Urinary bladder (tissue), 4 donors: ENCODE measurements around the gene ZBED4. TPM values are rescaled to one million over a fixed set of nuclear protein-coding genes. Genes with fewer than 3 reads are reported as not detected.

Experiments used
- DNase-seq: peaks from one replicate; pipeline ENCODE4 v3.0.0-alpha.2; 2015; ENCODE audit errors: extremely low spot score
- H3K27ac ChIP-seq: one replicate; pipeline ENCODE4 v1.5.1; 2013; ENCODE audit warnings: low read depth, mild to moderate bottlenecking, moderate library complexity
- H3K36me3 ChIP-seq: one replicate; pipeline ENCODE4 v1.6.1; 2013; ENCODE audit warnings: mild to moderate bottlenecking, moderate library complexity; ENCODE audit not compliant: insufficient read depth
- H3K4me1 ChIP-seq: one replicate; pipeline ENCODE4 v1.6.1; 2013; ENCODE audit warnings: mild to moderate bottlenecking, moderate library complexity; ENCODE audit not compliant: insufficient read depth
- H3K4me3 ChIP-seq: one replicate; pipeline ENCODE4 v1.5.1; 2013; ENCODE audit warnings: low read depth, low read length
- WGBS: extraction: QIAGEN DNeasy Blood & Tissue Kit; methylation state at CpG from one replicate; pipeline ENCODE4 v1.1.7; 2013; 5-methylcytosine and 5-hydroxymethylcytosine counted together
- polyA plus RNA-seq: library from polyadenylated mRNA; stranded (reverse); fragments of 200-250 nt; gene quantifications from one replicate; pipeline ENCODE4 v1.2.3, GENCODE V29; 2013
- total RNA-seq: library from RNA; depleted of rRNA; stranded (reverse); fragments of >200 nt; gene quantifications from one replicate; pipeline ENCODE4 v1.2.3, GENCODE V29; 2014
- donor health status: healthy with polysubstance abuse.
- donor health status: healthy.

Gene ZBED4
- total and polyA plus RNA-seq, 2 donors: 4.6 to 7.8 TPM

DNA sequence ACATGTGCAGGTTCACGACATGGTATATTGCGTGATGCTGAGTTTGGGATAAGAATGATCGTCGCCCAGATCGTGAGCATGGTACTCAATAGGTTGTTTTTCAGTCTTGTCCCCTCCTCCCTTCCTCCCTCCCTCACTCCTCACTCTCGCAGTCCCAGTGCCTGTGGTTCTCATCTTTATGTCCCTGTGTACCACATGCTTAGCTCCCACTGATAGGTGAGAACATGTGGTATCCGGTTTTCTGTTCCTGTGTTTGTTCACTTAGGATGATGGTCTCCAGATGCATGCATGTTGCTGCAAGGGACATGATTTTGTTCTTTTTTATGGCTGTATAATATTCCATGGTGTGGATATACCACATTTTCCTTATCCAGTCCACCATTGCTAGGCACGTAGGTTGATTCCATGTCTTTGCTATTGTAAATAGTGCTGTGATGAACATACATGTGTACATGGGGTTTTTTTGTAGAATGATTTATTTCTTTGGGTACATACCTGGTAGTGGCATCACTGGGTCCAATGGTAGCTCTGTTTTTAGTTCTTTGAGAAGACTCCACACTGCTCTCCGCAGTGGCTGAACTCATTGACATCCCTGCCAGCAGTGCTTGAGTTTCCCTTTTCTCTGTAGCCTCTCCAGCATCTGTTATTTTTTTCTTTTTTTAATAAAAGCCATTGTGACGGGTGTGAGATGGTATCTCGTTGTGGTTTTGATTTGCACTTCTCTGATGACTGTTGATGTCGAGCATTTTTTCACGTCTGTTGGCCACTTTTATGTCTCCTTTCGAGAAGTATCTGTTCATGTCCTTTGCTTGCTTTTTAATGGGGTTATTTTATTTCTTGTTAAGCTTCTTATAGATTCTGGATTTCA is 16.4 kb downstream of the ZBED4 start:
- H3K27ac ChIP-seq: no peak overlapping the region
- 87% methylated on average over 14 of the region's 14 CpGs for WGBS
- H3K4me3 ChIP-seq: no peak overlapping the region
- H3K36me3 ChIP-seq: no peaks in the 10 kb centered on the region
- no peaks in the 10 kb centered on the region for H3K4me1 ChIP-seq
- no peak for DNase-seq

DNA sequence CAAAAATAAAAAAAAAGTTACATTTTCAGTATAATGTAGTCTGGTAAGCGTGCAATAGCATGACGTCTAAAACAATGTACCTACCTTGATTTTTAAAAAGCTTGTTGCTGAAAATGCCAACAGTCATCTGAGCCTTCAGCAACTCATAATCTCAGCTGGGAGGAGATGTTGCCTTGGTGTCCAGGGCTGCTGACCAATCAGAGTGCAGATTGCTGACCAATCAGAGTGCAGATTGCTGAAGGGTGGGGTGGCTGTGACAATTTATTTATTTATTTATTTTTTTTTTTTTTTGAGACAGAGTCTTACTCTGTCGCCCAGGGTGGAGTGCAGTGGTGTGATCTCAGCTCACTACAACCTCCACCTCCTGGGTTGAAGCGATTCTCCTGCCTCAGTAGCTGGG is 17.8 kb downstream of the ZBED4 start:
- Histone ChIP-seq H3K36me3 (no peaks in the 10 kb centered on the region), H3K27ac (no peak overlapping the region), H3K4me1 (no peaks in the 10 kb centered on the region), H3K4me3 (no peak overlapping the region)
- WGBS: 95% methylated on average over 4 of the region's 4 CpGs
- no peak for DNase-seq

DNA sequence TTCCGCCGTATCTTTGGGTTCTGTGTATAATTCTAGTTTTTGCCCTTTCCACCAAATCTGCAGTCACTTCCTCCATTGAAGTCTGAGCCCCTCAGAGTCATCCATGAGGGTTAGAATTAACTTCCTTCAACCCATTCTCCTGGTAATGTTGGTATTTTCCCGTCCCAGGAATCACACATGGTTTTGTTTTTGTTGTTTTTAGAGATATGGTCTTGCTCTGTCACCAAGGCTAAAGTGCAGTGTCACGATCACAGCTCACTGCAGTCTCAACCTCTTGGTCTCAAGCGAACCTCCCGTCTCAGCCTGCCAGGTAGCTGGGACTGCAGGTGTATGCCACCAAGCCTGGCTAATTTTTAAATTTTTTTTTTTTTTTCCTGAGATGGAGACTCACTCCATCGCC is 18.7 kb downstream of the ZBED4 start:
- no peak overlapping the region for H3K27ac ChIP-seq
- DNase-seq: no peak
- H3K4me1 ChIP-seq: no peaks in the 10 kb centered on the region
- H3K4me3 ChIP-seq: no peak overlapping the region
- no peaks in the 10 kb centered on the region for H3K36me3 ChIP-seq
- WGBS: 98% methylated on average over 7 of the region's 7 CpGs

DNA sequence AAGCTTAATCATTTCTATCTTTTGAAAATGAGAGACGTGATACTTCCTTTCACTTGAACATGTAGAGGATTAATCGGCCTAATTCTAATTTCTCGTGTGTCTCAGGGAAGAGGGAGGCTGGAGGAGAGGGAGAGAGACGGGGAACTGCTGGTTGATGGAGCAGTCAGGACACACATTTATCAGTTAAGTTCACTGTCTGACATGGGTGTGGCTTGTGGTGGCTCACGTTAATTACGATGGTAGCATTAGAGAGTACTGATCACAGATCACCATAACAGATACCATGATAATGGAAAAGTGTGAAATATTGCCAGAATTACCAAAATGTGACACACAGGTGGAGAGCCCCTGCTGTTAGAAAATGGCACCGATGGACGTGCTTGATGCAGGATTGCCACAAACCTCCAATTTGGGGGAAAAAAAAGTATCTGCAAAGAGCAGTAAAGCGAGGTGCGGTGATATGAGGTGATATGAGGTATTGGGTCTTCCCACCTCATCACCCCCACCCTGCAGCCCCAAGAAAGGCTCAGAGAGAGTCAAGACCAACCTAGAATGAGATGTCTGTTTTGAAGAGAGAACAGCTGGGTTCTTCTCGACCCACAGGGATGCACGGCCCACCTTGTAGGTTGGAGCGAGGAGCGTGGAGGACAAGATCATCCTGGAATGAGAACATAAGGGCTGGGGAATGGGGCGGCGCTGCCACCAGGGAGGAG is 19.7 kb downstream of the ZBED4 start:
- Histone ChIP-seq H3K27ac (no peak overlapping the region), H3K36me3 (no peaks in the 10 kb centered on the region), H3K4me3 (no peak overlapping the region), H3K4me1 (no peaks in the 10 kb centered on the region)
- 88% methylated on average over 16 of the region's 16 CpGs for WGBS
- no peak for DNase-seq

DNA sequence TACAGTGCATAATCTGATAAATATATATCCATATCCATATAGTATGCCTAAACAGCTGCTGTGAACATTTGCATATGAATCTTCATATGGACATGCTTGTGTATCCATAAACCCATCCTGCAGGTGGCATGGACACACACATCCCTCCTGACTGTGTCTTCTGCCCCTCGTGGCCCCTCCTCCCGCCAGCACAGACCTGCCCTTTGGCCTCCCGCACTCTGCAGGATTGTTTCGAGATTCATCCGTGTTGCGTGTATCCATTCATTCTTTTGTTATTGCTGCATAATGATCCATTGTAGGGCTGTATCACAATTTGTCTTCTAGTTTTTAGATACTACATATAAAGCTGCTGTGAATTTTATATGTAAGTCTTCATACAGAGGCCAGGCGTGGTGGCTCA is 24.0 kb downstream of the ZBED4 start:
- WGBS: 98% methylated on average over 7 of the region's 7 CpGs

DNA sequence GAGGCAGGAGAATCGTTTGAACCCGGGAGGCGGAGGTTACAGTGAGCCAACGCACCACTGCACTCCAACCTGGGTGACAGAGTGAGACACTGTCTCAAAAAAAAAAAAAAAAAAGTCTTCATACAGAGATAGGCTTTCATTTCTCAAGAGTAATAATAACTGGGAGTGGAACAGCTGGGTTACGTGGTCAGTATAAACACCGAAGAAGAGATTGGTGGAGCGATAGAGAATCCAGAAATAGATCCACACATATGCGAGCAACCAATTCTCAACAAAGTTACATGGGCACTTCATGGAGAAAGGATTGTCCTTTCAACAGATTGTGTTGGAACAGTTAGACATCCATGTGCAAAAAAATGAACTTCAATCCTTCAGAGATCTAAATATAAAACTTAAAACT is 24.6 kb downstream of the ZBED4 start:
- Histone ChIP-seq H3K27ac (no peak overlapping the region), H3K36me3 (no peaks in the 10 kb centered on the region), H3K4me1 (no peaks in the 10 kb centered on the region), H3K4me3 (no peak overlapping the region)
- DNase-seq: no peak
- 98% methylated on average over 8 of the region's 8 CpGs for WGBS

More for the DNA sequence above, 24.0 kb downstream of the ZBED4 start:
- H3K36me3 ChIP-seq: no peaks in the 10 kb centered on the region
- no peak overlapping the region for H3K4me3 ChIP-seq
- H3K27ac ChIP-seq: no peak overlapping the region
- no peaks in the 10 kb centered on the region for H3K4me1 ChIP-seq
- DNase-seq: no peak

DNA sequence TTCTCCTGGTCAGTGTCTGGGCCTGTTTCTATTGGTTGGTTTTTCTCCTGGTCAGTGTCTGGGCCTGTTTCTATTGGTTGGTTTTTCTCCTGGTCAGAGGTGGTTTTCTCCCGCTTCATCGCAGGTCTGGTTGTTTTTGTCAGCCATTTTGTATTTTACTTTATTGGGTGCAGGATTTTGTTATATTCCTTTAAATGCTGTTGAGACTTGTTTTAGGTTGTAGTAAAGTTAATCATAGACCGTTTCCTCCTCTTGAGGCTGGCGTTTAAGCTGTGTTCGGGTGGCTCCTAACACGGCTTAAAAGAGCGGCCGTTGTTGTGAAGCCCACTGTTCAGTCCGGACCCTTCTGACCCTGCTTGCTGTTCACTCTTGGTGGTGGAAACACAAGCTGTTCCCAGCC is 26.2 kb downstream of the ZBED4 start:
- 95% methylated on average over 9 of the region's 9 CpGs for WGBS

DNA sequence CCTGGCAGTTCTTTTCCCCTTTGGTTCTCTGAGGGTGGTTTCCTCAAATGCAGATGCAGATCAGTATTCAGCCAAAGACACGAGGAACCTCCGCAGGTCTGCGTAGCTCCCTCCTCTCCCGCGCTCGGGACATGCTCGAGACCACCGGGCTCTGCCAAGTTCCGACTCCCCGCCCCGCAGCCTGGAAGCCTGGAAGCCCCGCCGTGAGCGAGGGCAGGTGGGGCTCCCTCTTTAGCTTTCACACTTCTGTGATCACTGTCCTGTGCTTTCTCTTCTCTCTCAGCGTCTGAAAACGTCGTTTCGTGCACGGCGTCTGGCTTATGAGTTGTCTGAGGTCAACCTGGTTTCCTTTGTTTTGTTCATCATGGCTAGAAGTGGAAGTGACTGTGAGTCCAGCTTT is 26.6 kb downstream of the ZBED4 start:
- H3K36me3 ChIP-seq: no peaks in the 10 kb centered on the region
- H3K27ac ChIP-seq: no peak overlapping the region
- DNase-seq: no peak
- no peaks in the 10 kb centered on the region for H3K4me1 ChIP-seq
- 76% methylated on average over 20 of the region's 20 CpGs for WGBS
- no peak overlapping the region for H3K4me3 ChIP-seq

More for the DNA sequence above, 26.2 kb downstream of the ZBED4 start:
- Histone ChIP-seq H3K27ac (no peak overlapping the region), H3K4me3 (no peak overlapping the region), H3K4me1 (no peaks in the 10 kb centered on the region), H3K36me3 (no peaks in the 10 kb centered on the region)
- no peak for DNase-seq

DNA sequence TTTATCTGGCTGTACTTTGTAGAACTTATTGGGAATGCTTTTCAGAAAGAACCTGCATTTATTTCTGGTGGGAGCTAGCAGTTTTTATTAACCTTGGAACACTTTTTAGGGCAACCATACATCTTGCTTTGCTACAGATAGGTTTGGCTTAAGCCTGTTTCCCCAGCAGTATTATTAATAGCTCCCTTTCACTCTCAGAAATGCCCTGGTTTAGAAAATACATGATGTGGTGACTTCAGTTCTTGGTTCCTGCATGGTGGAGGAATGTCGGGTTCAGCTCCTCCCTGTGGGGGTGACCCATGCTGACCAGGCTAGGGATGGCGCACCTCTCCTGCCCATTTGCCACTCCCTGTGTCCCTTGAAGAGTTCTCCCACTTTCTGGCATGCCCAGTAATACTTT is 28.2 kb downstream of the ZBED4 start:
- Histone ChIP-seq H3K36me3 (no peaks in the 10 kb centered on the region), H3K4me3 (no peak overlapping the region), H3K27ac (no peak overlapping the region), H3K4me1 (no peaks in the 10 kb centered on the region)
- 98% methylated on average over 2 of the region's 2 CpGs for WGBS
- DNase-seq: no peak

DNA sequence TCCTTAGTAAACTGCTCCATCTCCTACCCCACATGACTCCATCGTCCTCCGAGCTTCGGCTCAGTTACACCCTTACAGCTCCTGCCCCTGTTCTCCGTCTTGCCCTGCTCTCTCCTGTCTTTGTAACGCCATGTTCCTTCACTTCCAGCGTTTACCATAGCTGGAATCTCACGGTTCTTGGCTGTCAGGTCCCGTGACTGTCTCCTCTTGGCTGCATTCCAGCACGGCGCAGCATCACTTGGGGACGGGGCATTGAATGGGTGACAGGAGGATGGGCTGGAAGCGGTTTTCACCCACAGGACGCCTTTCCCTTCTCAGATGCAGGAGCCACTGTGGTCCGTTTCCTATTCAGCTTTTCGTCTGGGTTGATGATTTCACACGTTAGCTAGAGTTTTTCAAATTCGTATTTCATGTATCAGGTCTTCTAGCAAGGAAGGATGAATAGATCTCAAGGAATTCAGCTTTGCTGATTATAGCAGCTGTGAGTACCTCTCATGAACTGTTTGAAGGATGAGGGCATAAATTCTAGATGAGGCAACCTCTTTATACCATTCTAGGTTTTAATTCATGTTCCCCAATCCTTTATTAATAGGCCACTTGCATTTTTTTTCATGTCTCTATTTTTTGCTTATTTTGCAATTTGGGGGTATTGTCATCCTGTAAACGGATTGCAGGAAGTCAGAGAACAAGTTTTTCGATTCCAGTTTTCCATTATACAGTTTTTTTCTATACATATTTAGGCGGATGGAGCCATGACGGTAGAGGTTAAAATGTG is 29.1 kb downstream of the ZBED4 start:
- no peaks in the 10 kb centered on the region for H3K36me3 ChIP-seq
- WGBS: 88% methylated on average over 21 of the region's 21 CpGs
- H3K27ac ChIP-seq: no peak overlapping the region
- no peaks in the 10 kb centered on the region for H3K4me1 ChIP-seq
- no peak for DNase-seq
- H3K4me3 ChIP-seq: no peak overlapping the region

DNA sequence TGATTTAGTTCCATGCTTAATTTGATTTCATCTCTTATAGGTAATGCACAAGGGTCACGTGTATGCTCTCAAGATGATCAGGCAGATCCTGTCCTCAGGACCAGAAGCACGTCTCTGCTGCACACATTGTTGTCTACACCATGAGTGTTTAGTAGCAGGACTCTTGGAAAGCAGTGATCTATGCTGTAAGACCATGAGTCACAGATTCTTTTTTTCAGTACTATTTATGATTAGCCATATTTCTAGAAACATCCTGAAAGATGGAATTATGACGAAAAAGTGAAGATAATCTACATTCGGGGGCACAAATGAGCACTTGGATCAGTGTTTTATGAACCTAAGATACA is 29.6 kb downstream of the ZBED4 start:
- Histone ChIP-seq H3K27ac (no peak overlapping the region), H3K36me3 (no peaks in the 10 kb centered on the region), H3K4me3 (no peak overlapping the region), H3K4me1 (no peaks in the 10 kb centered on the region)
- WGBS: 98% methylated on average over 4 of the region's 4 CpGs
- DNase-seq: no peak

DNA sequence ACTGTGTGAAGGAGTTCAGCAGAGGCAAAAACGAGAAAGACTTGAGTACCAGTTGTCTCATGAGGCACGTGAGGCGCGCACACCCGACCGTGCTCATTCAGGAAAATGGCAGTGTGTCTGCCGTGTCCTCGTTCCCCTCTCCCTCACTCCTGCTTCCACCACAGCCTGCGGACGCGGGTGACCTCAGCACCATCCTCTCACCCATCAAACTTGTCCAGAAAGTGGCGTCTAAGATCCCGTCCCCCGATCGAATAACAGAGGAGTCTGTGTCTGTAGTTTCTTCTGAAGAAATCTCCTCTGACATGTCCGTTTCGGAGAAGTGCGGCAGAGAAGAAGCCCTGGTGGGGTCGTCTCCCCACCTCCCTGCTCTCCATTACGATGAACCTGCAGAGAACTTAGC is 30.4 kb downstream of the ZBED4 start:
- WGBS: 97% methylated on average over 20 of the region's 20 CpGs
- DNase-seq: no peak
- H3K4me1 ChIP-seq: no peaks in the 10 kb centered on the region
- H3K4me3 ChIP-seq: no peak overlapping the region
- H3K36me3 ChIP-seq: no peaks in the 10 kb centered on the region
- H3K27ac ChIP-seq: no peak overlapping the region

DNA sequence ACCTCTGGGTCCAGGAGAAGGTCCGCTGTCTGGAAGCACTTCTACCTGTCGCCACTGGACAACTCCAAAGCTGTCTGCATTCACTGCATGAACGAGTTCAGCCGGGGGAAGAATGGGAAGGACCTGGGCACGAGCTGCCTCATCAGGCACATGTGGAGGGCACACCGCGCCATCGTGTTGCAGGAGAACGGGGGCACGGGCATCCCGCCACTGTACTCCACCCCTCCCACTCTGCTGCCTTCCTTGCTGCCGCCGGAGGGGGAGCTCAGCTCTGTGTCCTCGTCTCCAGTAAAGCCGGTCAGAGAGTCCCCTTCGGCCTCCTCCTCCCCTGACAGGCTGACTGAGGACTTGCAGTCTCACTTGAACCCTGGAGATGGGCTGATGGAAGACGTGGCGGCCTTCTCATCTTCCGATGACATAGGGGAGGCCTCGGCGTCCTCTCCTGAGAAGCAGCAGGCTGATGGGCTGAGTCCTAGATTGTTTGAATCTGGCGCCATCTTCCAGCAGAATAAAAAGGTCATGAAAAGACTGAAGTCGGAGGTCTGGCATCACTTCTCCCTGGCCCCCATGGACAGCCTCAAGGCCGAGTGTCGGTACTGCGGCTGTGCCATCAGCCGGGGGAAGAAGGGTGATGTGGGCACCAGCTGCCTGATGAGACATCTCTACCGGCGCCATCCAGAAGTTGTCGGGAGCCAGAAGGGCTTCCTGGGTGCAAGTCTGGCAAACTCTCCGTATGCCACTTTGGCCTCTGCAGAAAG is 31.0 kb downstream of the ZBED4 start:
- Histone ChIP-seq H3K4me3 (no peak overlapping the region), H3K36me3 (no peaks in the 10 kb centered on the region), H3K4me1 (no peaks in the 10 kb centered on the region), H3K27ac (no peak overlapping the region)
- 95% methylated on average over 31 of the region's 31 CpGs for WGBS
- no peak for DNase-seq
